ENCODE results near the gene PPP4R4. TPM values are rescaled to one million over a fixed set of nuclear protein-coding genes. Genes with fewer than 3 reads are reported as not detected.

Gene PPP4R4
- total and polyA plus RNA-seq, 2 experiments from 2014 or later, result 3.0 to 11.1 TPM

DNA sequence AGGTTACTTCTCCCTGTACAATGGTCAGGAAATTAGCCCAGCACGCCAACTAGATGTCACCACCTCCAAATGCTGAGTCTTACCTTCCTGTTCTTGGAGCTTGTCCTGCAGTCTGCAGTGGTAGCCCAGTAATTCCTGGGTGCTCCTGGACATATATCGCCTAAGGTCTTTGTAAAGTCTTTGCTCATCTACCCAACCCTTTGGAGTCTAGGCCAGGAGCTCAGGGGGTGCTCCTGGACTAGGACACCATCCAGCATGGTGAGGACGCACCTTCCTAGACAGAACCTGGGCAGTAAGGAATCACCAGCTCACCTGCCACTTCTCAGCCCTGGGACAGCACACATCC is 118.4 kb downstream of the PPP4R4 start (continued):
- TF ChIP-seq, protein P1, sequence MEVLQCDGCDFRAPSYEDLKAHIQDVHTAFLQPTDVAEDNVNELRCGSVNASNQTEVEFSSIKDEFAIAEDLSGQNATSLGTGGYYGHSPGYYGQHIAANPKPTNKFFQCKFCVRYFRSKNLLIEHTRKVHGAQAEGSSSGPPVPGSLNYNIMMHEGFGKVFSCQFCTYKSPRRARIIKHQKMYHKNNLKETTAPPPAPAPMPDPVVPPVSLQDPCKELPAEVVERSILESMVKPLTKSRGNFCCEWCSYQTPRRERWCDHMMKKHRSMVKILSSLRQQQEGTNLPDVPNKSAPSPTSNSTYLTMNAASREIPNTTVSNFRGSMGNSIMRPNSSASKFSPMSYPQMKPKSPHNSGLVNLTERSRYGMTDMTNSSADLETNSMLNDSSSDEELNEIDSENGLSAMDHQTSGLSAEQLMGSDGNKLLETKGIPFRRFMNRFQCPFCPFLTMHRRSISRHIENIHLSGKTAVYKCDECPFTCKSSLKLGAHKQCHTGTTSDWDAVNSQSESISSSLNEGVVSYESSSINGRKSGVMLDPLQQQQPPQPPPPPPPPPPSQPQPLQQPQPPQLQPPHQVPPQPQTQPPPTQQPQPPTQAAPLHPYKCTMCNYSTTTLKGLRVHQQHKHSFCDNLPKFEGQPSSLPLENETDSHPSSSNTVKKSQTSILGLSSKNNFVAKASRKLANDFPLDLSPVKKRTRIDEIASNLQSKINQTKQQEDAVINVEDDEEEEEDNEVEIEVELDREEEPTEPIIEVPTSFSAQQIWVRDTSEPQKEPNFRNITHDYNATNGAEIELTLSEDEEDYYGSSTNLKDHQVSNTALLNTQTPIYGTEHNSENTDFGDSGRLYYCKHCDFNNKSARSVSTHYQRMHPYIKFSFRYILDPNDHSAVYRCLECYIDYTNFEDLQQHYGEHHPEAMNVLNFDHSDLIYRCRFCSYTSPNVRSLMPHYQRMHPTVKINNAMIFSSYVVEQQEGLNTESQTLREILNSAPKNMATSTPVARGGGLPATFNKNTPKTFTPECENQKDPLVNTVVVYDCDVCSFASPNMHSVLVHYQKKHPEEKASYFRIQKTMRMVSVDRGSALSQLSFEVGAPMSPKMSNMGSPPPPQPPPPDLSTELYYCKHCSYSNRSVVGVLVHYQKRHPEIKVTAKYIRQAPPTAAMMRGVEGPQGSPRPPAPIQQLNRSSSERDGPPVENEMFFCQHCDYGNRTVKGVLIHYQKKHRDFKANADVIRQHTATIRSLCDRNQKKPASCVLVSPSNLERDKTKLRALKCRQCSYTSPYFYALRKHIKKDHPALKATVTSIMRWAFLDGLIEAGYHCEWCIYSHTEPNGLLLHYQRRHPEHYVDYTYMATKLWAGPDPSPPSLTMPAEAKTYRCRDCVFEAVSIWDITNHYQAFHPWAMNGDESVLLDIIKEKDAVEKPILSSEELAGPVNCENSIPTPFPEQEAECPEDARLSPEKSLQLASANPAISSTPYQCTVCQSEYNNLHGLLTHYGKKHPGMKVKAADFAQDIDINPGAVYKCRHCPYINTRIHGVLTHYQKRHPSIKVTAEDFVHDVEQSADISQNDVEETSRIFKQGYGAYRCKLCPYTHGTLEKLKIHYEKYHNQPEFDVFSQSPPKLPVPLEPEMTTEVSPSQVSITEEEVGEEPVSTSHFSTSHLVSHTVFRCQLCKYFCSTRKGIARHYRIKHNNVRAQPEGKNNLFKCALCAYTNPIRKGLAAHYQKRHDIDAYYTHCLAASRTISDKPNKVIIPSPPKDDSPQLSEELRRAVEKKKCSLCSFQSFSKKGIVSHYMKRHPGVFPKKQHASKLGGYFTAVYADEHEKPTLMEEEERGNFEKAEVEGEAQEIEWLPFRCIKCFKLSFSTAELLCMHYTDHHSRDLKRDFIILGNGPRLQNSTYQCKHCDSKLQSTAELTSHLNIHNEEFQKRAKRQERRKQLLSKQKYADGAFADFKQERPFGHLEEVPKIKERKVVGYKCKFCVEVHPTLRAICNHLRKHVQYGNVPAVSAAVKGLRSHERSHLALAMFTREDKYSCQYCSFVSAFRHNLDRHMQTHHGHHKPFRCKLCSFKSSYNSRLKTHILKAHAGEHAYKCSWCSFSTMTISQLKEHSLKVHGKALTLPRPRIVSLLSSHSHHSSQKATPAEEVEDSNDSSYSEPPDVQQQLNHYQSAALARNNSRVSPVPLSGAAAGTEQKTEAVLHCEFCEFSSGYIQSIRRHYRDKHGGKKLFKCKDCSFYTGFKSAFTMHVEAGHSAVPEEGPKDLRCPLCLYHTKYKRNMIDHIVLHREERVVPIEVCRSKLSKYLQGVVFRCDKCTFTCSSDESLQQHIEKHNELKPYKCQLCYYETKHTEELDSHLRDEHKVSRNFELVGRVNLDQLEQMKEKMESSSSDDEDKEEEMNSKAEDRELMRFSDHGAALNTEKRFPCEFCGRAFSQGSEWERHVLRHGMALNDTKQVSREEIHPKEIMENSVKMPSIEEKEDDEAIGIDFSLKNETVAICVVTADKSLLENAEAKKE (CRISPR knock-in tag; IDR thresholded peaks at IDR 0.05), result no peak
- TF ChIP-seq CREB1 (CRISPR knock-in tag; IDR thresholded peaks at IDR 0.05; ENCODE audit: low read depth), result no peak
- no peak for TF ChIP-seq NANOG (IDR thresholded peaks at IDR 0.05; ENCODE audit: borderline replicate concordance)

- no peaks in the 10 kb centered on the region for H3F3A ChIP-seq (replicated peaks; ENCODE audit: low read depth)
- no peaks in the 10 kb centered on the region for H3K27me3 ChIP-seq (ENCODE audit: insufficient read depth)
- Mint-ChIP-seq H3K27ac (no peak within 1 kb of the TSS), H3K36me3 (ENCODE audit: low read depth) (no peaks in the 10 kb centered on the region), H3K9me3 (no peaks in the 10 kb centered on the region), H3K27me3 (ENCODE audit: insufficient read depth, low read depth, poor library complexity) (peaks cover 6% of the 10 kb centered on the region), H3K4me1 (peaks cover 7% of the 10 kb centered on the region; the same call in 2 of the 3 replicates), H3K4me3 (no peak within 1 kb of the TSS)
- no peaks in the 10 kb centered on the region for H4K20me1 ChIP-seq (replicated peaks; ENCODE audit: insufficient read depth)
- no peaks in the 10 kb centered on the region for H3K79me2 ChIP-seq (replicated peaks; ENCODE audit: insufficient read depth)
- no peak within 1 kb of the TSS for H3K27ac ChIP-seq (ENCODE audit: low read depth)
- H3K4me1 ChIP-seq (ENCODE audit: insufficient read depth), result no peaks in the 10 kb centered on the region; the same call in 1 of the 2 replicates
- H3K9me2 ChIP-seq (ENCODE audit: insufficient read depth), result 0 out of 2 replicates have a peak, but pooled peaks cover 8% of the 10 kb centered on the region
- H3K36me3 ChIP-seq (ENCODE audit: insufficient read depth), result no peaks in the 10 kb centered on the region
- peak; percentile 23; the same call in 2 of the 3 replicates for ATAC-seq
- no peak for DNase-seq (ENCODE audit: low spot score)
- H2AFZ ChIP-seq, result no peak within 1 kb of the TSS
- no peak within 1 kb of the TSS for H3K4me3 ChIP-seq
- H3K4me2 ChIP-seq, result no peak within 1 kb of the TSS
- no peak for TF ChIP-seq ZNF114 (CRISPR knock-in tag; IDR thresholded peaks at IDR 0.05)
- TF ChIP-seq ETS1 (IDR thresholded peaks at IDR 0.05), result no peak
- peak; percentile 57 for TF ChIP-seq REST (IDR thresholded peaks at IDR 0.05; ENCODE audit: unreplicated experiment)
Observed at GRCh38 chr14:94292872-94293577, 118.9 kb downstream of the PPP4R4 start, which contains the start of gene SERPINA10. Gene SERPINA10 (minus strand): TSS chr14:94293268. CDS start chr14:94290593, 2,675 bp downstream.

Measured in GM23338 (cell line).